ENCODE data around the gene MAMLD1. TPM values are rescaled to one million over a fixed set of nuclear protein-coding genes. Genes with fewer than 3 reads are reported as not detected.

Gene MAMLD1
- total RNA-seq, 4 donors from 2014 or later: 0.38 to 2.5 (median 0.75) TPM

DNA sequence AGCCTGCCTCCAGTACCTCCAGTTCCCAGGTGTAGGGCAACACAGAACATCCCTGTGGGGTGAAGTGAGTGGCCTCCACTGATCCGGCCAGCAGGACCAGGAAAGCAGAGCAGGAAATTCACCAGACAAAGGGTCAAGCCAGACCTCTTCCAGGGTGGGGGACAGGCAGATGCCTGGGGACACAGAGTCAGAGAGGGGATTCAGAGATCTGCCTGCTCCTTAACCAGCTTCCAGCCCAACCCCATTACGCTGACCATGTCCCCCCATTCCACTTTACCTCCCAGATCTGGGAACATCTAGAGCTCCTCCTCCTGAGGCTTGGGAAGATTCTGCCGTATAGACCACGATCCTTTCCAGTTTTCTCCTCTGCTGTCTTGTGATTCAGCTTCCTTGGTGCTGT, 132.4 kb downstream of the MAMLD1 start:
- H3K4me3 ChIP-seq: no peak overlapping the region
- H3K27me3 ChIP-seq: no peaks in the 10 kb centered on the region
- no peaks in the 10 kb centered on the region for H3K4me1 ChIP-seq
- DNase-seq: no peak
- no peaks in the 10 kb centered on the region for H3K9me3 ChIP-seq
- no peaks in the 10 kb centered on the region for H3K36me3 ChIP-seq
- no peak overlapping the region for H3K27ac ChIP-seq
- no peak for TF ChIP-seq CTCF (IDR thresholded peaks at IDR 0.05)
- TF ChIP-seq POLR2A (IDR thresholded peaks at IDR 0.05): no peak

DNA sequence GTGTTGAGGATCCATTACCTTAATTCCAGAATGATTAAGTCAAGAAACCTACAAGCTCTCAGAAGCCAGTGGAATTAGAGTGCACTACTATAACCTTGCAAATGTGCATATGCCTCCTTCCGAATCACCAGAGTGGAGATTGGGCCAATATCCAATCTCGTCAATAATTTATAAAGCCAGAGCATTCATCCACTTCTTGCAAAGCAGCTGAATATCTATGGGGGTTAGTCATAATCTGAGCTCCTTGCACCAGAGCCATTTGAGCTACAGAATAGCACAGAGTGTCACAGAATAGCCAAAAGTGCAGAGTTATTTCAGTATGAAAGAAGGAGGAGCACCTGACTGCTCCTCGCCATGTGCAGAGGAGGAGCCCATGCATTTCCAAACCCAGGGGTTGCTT, 136.1 kb downstream of the MAMLD1 start:
- no peaks in the 10 kb centered on the region for H3K9me3 ChIP-seq
- H3K4me3 ChIP-seq: no peak overlapping the region
- no peaks in the 10 kb centered on the region for H3K27me3 ChIP-seq
- no peak for DNase-seq
- no peak for TF ChIP-seq POLR2A (IDR thresholded peaks at IDR 0.05)
- no peak for TF ChIP-seq CTCF (IDR thresholded peaks at IDR 0.05)
- no peaks in the 10 kb centered on the region for H3K36me3 ChIP-seq
- no peak overlapping the region for H3K27ac ChIP-seq
- H3K4me1 ChIP-seq: no peaks in the 10 kb centered on the region

DNA sequence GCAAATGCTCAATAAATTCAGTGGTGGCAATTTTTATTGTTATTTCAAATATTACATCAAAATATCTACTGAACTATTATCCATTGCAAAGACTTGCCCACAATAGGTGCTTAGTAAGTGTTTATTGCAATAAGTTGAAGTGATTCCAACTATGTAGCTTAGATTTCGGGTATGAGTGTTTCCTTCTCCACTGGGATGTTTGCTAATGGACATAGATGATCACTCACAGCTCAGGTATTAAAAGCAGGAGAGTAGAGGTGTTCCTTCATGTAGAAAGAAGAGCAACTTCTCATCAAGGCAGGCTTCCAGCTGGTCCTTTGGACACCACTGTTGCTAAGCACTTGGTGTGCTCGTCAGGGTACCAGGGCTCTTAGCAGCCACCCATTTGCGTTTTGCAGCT, 139.0 kb downstream of the MAMLD1 start:
- no peak for DNase-seq
- Histone ChIP-seq H3K4me3 (no peak overlapping the region), H3K4me1 (no peaks in the 10 kb centered on the region), H3K36me3 (no peaks in the 10 kb centered on the region), H3K27me3 (no peaks in the 10 kb centered on the region), H3K9me3 (no peaks in the 10 kb centered on the region), H3K27ac (no peak overlapping the region)
- TF ChIP-seq POLR2A (IDR thresholded peaks at IDR 0.05): no peak
- TF ChIP-seq CTCF (IDR thresholded peaks at IDR 0.05): no peak

GRCh38 chrX:150502979-150503897, 140.1 kb downstream of the MAMLD1 start:
- TF ChIP-seq POLR2A (IDR thresholded peaks at IDR 0.05) (no peak), CTCF (IDR thresholded peaks at IDR 0.05) (no peak)
- Histone ChIP-seq H3K27ac (no peak overlapping the region), H3K4me1 (no peaks in the 10 kb centered on the region), H3K27me3 (no peaks in the 10 kb centered on the region), H3K9me3 (no peaks in the 10 kb centered on the region), H3K4me3 (no peak overlapping the region), H3K36me3 (no peaks in the 10 kb centered on the region)
- DNase-seq: no peak

DNA sequence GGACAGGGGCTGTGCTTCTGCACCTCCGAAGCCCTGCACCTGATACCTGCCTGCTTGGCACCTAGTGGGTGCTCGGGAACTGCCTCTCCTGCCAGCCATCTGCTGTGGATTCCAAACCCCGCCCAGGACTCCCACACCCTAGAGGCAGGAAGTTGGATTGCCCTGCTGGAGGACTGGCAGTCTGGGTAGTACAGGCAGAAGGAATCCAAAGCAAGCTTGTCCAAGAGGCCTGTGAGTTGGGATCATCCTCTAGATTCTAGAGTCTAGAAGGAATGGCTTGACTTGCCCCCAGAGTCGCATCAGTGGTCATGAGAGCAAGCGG, 140.7 kb downstream of the MAMLD1 start:
- Histone ChIP-seq H3K4me3 (no peak overlapping the region), H3K4me1 (no peaks in the 10 kb centered on the region), H3K9me3 (no peaks in the 10 kb centered on the region), H3K27me3 (no peaks in the 10 kb centered on the region), H3K36me3 (no peaks in the 10 kb centered on the region), H3K27ac (no peak overlapping the region)
- peak in 1 of 3 donors; percentile 51 for DNase-seq
- TF ChIP-seq POLR2A (IDR thresholded peaks at IDR 0.05): no peak
- peak in 1 of 6 experiments; percentile 25 for TF ChIP-seq CTCF (IDR thresholded peaks at IDR 0.05)

All from Peyer's patch (tissue), 4 donors.